Mammary epithelial cell (primary cell): ENCODE measurements around the gene RPRM.

Experiments
- EZH2 ChIP-seq: IDR thresholded peaks from 2 replicates; pipeline ENCODE4 v1.6.1; 2012; ENCODE audit warnings: low read length, inconsistent platforms, borderline replicate concordance
- TF ChIP-seq, protein P1 (sequence below), 2 donors: IDR thresholded peaks in 1 of 2; conservative IDR thresholded peaks in 1 of 2; 2 replicates each; pipeline ENCODE4 v1.5.1; 2011 to 2012; ENCODE audit warnings: inconsistent platforms in 2 of 2, low read length in 2 of 2, mild to moderate bottlenecking in 2 of 2, control low read depth in 1 of 2, low read depth in 1 of 2; ENCODE audit not compliant: insufficient read depth in 1 of 2; ENCODE audit errors: extremely low read depth in 1 of 2

DNA sequence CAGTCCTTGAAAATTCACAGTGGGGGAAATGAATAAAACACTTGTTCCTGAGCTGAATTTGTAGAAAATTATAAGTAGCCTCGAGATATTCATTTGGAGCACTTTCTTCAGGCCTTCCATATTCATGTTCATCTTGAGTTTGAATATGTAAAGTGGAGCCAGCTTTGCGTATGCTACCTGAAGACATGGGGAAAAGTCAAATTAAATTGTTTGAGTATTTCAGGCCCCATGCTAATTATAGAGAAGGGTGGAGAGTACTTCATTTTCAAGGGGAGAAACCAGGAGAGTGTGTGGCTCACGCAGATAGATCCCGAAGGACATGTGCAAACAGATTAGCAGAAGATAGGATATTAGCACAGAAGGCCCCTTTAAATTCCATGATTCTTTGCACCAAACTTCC is 7.7 kb downstream of the RPRM start:
- TF ChIP-seq, protein P1, sequence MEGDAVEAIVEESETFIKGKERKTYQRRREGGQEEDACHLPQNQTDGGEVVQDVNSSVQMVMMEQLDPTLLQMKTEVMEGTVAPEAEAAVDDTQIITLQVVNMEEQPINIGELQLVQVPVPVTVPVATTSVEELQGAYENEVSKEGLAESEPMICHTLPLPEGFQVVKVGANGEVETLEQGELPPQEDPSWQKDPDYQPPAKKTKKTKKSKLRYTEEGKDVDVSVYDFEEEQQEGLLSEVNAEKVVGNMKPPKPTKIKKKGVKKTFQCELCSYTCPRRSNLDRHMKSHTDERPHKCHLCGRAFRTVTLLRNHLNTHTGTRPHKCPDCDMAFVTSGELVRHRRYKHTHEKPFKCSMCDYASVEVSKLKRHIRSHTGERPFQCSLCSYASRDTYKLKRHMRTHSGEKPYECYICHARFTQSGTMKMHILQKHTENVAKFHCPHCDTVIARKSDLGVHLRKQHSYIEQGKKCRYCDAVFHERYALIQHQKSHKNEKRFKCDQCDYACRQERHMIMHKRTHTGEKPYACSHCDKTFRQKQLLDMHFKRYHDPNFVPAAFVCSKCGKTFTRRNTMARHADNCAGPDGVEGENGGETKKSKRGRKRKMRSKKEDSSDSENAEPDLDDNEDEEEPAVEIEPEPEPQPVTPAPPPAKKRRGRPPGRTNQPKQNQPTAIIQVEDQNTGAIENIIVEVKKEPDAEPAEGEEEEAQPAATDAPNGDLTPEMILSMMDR (conservative IDR thresholded peaks at IDR 0.05 in 1 of 2, IDR thresholded peaks at IDR 0.05 in 1 of 2; ENCODE audit: extremely low read depth in 1 of 2, insufficient read depth in 1 of 2, low read depth in 1 of 2, low read length in 2 of 2) = no peak
- no peak for TF ChIP-seq EZH2
